ENCODE measurements around the gene SSTR5.

- no peak for TF ChIP-seq POLR2A (IDR thresholded peaks at IDR 0.05; ENCODE audit: low read depth, low read length)
- TF ChIP-seq TAF1 (IDR thresholded peaks at IDR 0.05; ENCODE audit: borderline replicate concordance, low read depth, low read length), result no peak
- no peak for TF ChIP-seq POLR2AphosphoS5 (IDR thresholded peaks at IDR 0.05; ENCODE audit: low read depth, low read length)
Measured at GRCh38 chr16:1045993-1046911, 26.3 kb upstream of the SSTR5 start.
